Left lung (tissue), 10 donors: ENCODE measurements around the gene DEFB124. TPM values are rescaled to one million over a fixed set of nuclear protein-coding genes. Genes with fewer than 3 reads are reported as not detected.
"Not testable (repeated sequence)": the region's sequence is repeated elsewhere in the genome, so short reads cannot be mapped to it uniquely, and the experiment has no call there.

ENCODE experiments used
- ATAC-seq: fragments of 200-7000 bp; cut with Tn5 transposase; one replicate; pipeline ENCODE4 v1.9.1; 2020; ENCODE audit warnings: moderate library complexity
- DNase-seq, 4 donors: peaks; one replicate each; pipeline ENCODE4 v3.0.0-alpha.2; 2013 to 2020
- H3K27ac ChIP-seq, 2 donors: fragments of 200-600 bp; sonication (generic) in 1 of 2; one replicate each; pipeline versions ENCODE4 v1.5.0 to v1.8.0; 2020 to 2021
- H3K27me3 ChIP-seq, 2 donors: fragments of 200-600 bp; sonication (generic) in 1 of 2; one replicate each; pipeline versions ENCODE4 v1.5.0 to v1.8.0; 2020 to 2021
- H3K36me3 ChIP-seq, 2 donors: fragments of 200-600 bp; sonication (generic) in 1 of 2; one replicate each; pipeline versions ENCODE4 v1.5.0 to v1.8.0; 2020 to 2021
- H3K4me1 ChIP-seq, 2 donors: fragments of 200-600 bp; one replicate each; pipeline ENCODE4 v1.8.0; 2021
- H3K4me3 ChIP-seq, 2 donors: fragments of 200-600 bp; sonication (generic) in 1 of 2; one replicate each; pipeline versions ENCODE4 v1.5.0 to v1.8.0; 2020 to 2021; ENCODE audit warnings: mild to moderate bottlenecking in 1 of 2
- H3K9me3 ChIP-seq, 2 donors: fragments of 200-600 bp; sonication (generic) in 1 of 2; one replicate each; pipeline versions ENCODE4 v1.5.0 to v1.8.0; 2020 to 2021
- CTCF ChIP-seq, 2 donors: fragments of 200-600 bp; sonication (generic) in 1 of 2; IDR thresholded peaks; one replicate each; pipeline versions ENCODE4 v1.5.0 to v1.8.0; 2021; ENCODE audit warnings: antibody characterized with exemption in 2 of 2
- intact Hi-C, 2 donors: fragments of 100-400 bp; cut with DNase I; formaldehyde crosslinking; loops; one replicate each; pipeline versions ENCODE4 v1.11.2 to v1.14.2; 2022
- polyA plus RNA-seq, 6 donors: library from polyadenylated mRNA; unstranded; fragments of 120-200 nt; gene quantifications; one replicate each; pipeline ENCODE4 v1.2.1, GENCODE V29; 2013; ENCODE audit not compliant: insufficient read length in 6 of 6
- total RNA-seq, 2 donors: library from RNA; stranded (reverse); fragmentation: NEBNext Ultra II Directional; extraction: Animal tissue kit (Norgen Biotek cat#: 25700); gene quantifications; one replicate each; pipeline ENCODE4 v1.2.1, GENCODE V29; 2021
- donor health status: DM: no; HTN: yes; CAD: no.
- donor health status: DM: no; HTN: no; CAD: no.

DEFB124 gene
- total and polyA plus RNA-seq, 8 donors: 0.31 to 1.5 (median 0.97) TPM; not detected in 2

GRCh38 chr20:31475472-31476293 lies 756 bp upstream of the DEFB124 start:
- DNase-seq (no peak), ATAC-seq (peak; percentile 16)
- intact Hi-C loops: no loop called here
- no peak overlapping the region for H3K27ac ChIP-seq
- TF ChIP-seq CTCF (IDR thresholded peaks at IDR 0.05): no peak
- peaks cover 0 to 14% of the 10 kb centered on the region in 2 donors for H3K4me1 ChIP-seq
- H3K36me3 ChIP-seq: no peaks in the 10 kb centered on the region
- H3K9me3 ChIP-seq: no peaks in the 10 kb centered on the region
- peaks cover 15 to 45% of the 10 kb centered on the region in 2 donors for H3K27me3 ChIP-seq
- H3K4me3 ChIP-seq: peak overlapping the region; percentile 38 to 42

- Histone ChIP-seq H3K4me1 (peaks cover 0 to 14% of the 10 kb centered on the region in 2 donors), H3K27ac (no peak overlapping the region), H3K4me3 (no peak overlapping the region), H3K9me3 (no peaks in the 10 kb centered on the region), H3K27me3 (peaks cover 15 to 45% of the 10 kb centered on the region in 2 donors), H3K36me3 (no peaks in the 10 kb centered on the region)
- no peak for ATAC-seq
- intact Hi-C loops: no loop called here
- no peak for DNase-seq
- TF ChIP-seq CTCF (IDR thresholded peaks at IDR 0.05): no peak
These were observed 860 bp downstream of the DEFB124 start for GRCh38 chr20:31474097-31474436.

DNA sequence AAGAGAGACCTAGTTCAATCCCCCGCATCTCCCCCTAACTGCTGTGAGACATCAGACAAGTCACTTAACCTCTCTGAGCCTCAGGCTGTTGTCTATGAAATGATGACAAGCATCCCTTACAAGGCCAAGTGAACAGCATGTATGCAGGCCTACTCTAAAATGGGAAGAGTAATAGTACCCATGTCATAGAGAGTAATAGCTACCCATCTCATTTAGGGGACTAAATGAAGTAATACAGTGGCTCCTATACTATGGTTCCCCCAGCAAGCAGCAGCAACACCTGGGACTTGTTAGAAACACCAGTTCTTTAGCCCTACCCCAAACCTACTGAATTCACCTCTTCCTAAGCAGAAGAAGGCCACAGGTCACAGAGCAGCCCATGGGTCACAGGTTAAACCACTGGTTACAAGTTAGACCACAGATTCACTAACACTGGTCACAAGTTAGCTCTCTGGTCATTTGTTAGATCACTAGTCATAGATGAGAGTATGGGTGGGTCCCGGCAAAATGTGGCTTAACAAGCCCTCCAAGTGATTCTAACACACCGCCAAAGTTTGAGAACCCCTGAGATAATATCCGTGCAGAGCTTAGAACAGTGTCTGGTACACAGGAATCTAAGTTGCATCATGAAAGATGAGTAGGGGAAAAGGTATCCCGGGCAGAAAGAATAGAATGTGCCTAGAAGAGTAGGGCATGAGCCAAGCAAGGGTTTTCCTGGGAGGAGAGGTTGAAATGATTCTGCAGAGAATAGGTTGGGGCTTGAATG lies 1.4 kb downstream of the DEFB124 start:
- Histone ChIP-seq H3K27ac (no peak overlapping the region), H3K27me3 (peaks cover 15 to 45% of the 10 kb centered on the region in 2 donors), H3K9me3 (no peaks in the 10 kb centered on the region), H3K4me1 (peaks cover 0 to 14% of the 10 kb centered on the region in 2 donors), H3K4me3 (no peak overlapping the region), H3K36me3 (no peaks in the 10 kb centered on the region)
- DNase-seq (no peak), ATAC-seq (no peak)
- no peak for TF ChIP-seq CTCF (IDR thresholded peaks at IDR 0.05)
- intact Hi-C loops: no loop called here

GRCh38 chr20:31472395-31473330 lies 2.3 kb downstream of the DEFB124 start:
- no peak for TF ChIP-seq CTCF (IDR thresholded peaks at IDR 0.05)
- DNase-seq (no peak), ATAC-seq (no peak)
- Histone ChIP-seq H3K36me3 (no peaks in the 10 kb centered on the region), H3K4me3 (no peak overlapping the region), H3K27ac (no peak overlapping the region), H3K27me3 (peaks cover 15 to 42% of the 10 kb centered on the region in 2 donors), H3K4me1 (peaks cover 0 to 14% of the 10 kb centered on the region in 2 donors), H3K9me3 (no peaks in the 10 kb centered on the region)
- intact Hi-C loops: no loop called here

DNA sequence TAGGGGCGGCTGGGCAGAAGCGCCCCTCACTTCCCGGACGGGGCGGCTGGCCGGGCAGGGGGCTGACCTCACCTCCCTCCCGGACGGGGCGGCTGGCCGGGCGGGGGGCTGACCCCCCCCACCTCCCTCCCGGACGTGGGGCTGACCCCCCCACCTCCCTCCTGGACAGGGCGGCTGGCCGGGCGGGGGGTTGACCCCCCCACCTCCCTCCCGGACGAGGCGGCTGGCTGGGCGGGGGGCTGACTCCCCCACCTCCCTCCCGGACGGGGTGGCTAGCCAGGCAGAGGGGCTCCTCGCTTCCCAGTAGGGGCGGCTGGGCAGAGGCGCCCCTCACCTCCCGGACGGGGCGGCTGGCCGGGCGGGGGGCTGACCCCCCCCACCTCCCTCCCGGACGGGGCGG lies 4.0 kb downstream of the DEFB124 start:
- H3K36me3 ChIP-seq, ATAC-seq, DNase-seq, H3K27ac ChIP-seq, H3K4me3 ChIP-seq, intact Hi-C loops, H3K9me3 ChIP-seq: not testable (repeated sequence)
- H3K27me3 ChIP-seq: peaks cover 11 to 29% of the 10 kb centered on the region in 2 donors
- peaks cover 0 to 14% of the 10 kb centered on the region in 2 donors for H3K4me1 ChIP-seq
